GM21529 (cell line): ENCODE data around the gene GBP4.
A peak's percentile ranks its signal among the peaks of the same experiment; 100 is the strongest.
"Not testable (repeated sequence)": the region's sequence is repeated elsewhere in the genome, so short reads cannot be mapped to it uniquely, and the experiment has no call there.

ENCODE experiments used
- ATAC-seq: cut with Tn5 transposase; IDR thresholded peaks from one replicate; pipeline ENCODE4 v1.9.1; 2021; ENCODE audit not compliant: unreplicated experiment

The GBP4 gene

GRCh38 chr1:89198491-89199072, at the start of gene GBP4:
Gene GBP4, minus strand, starts transcription at chr1:89198942. Its CDS starts 108 bp downstream, at chr1:89198834.
- peak; percentile 61 for ATAC-seq

- no peak for ATAC-seq
Observed at GRCh38 chr1:89243046-89243445, 44.3 kb upstream of the GBP4 start.

- no peak for ATAC-seq
Observed at GRCh38 chr1:89221341-89221740, 22.6 kb upstream of the GBP4 start.

- ATAC-seq = not testable (repeated sequence)
Observed at GRCh38 chr1:89219851-89220250, 21.1 kb upstream of the GBP4 start.

- not testable (repeated sequence) for ATAC-seq
Observed at GRCh38 chr1:89218941-89219340, 20.2 kb upstream of the GBP4 start.

GRCh38 chr1:89213347-89213746, 14.6 kb upstream of the GBP4 start:
- ATAC-seq = no peak

- no peak for ATAC-seq
Observed at GRCh38 chr1:89211035-89211634, 12.4 kb upstream of the GBP4 start.

GRCh38 chr1:89206373-89206772, 7.6 kb upstream of the GBP4 start:
- ATAC-seq = no peak

GRCh38 chr1:89203166-89203565, 4.4 kb upstream of the GBP4 start:
- ATAC-seq = no peak

GRCh38 chr1:89201106-89201794, 2.5 kb upstream of the GBP4 start:
- ATAC-seq = peak; percentile 65

- ATAC-seq = no peak
Observed at GRCh38 chr1:89200663-89201062, 1.9 kb upstream of the GBP4 start.

GRCh38 chr1:89199525-89200031, 836 bp upstream of the GBP4 start:
- no peak for ATAC-seq

- no peak for ATAC-seq
Observed at GRCh38 chr1:89198081-89198480, 661 bp downstream of the GBP4 start.

GRCh38 chr1:89195476-89195875, 3.3 kb downstream of the GBP4 start:
- no peak for ATAC-seq

- ATAC-seq = no peak
Observed at GRCh38 chr1:89191314-89191713, 7.4 kb downstream of the GBP4 start.

GRCh38 chr1:89190017-89190416, 8.7 kb downstream of the GBP4 start:
- ATAC-seq = no peak

- ATAC-seq = no peak
Observed at GRCh38 chr1:89179343-89179742, 19.4 kb downstream of the GBP4 start.

- ATAC-seq = no peak
Observed at GRCh38 chr1:89176971-89177370, 21.8 kb downstream of the GBP4 start.

GRCh38 chr1:89175601-89176256, 23.0 kb downstream of the GBP4 start, which contains the start of gene GBP7:
Gene GBP7, minus strand, starts transcription at chr1:89176003. Its CDS starts 4,068 bp downstream, at chr1:89171935.
- ATAC-seq = no peak

- no peak for ATAC-seq
Observed at GRCh38 chr1:89174491-89174890, 24.3 kb downstream of the GBP4 start.

GRCh38 chr1:89172468-89173143, 26.1 kb downstream of the GBP4 start:
- no peak for ATAC-seq
